Stimulated activated CD4-positive, alpha-beta T cell treated with anti-CD3 and anti-CD28 coated beads, Interleukin-15, amount 100 ng/mL, for 24 hours (primary cell): ENCODE measurements around the gene MTA1.

Source experiments
- DNase-seq: peaks from one replicate; pipeline ENCODE4 v3.0.0-alpha.2; 2020

MTA1 gene

GRCh38 chr14:105490267-105490571, 70.6 kb downstream of the MTA1 start:
- DNase-seq: no peak

- peak; percentile 99 for DNase-seq
Measured at GRCh38 chr14:105490572-105491365, 71.1 kb downstream of the MTA1 start, which contains the start of gene TEDC1. Gene TEDC1 (plus strand): TSS chr14:105491246. CDS start chr14:105491376, 130 bp downstream.

GRCh38 chr14:105491366-105491973, 71.8 kb downstream of the MTA1 start:
- peak; percentile 91 for DNase-seq

- peak; percentile 1 for DNase-seq
Measured at GRCh38 chr14:105492031-105492970, 72.7 kb downstream of the MTA1 start.

- peak; percentile 6 for DNase-seq
Measured at GRCh38 chr14:105492971-105493871, 73.6 kb downstream of the MTA1 start.

GRCh38 chr14:105493921-105494605, 74.4 kb downstream of the MTA1 start:
- peak; percentile 1 for DNase-seq

GRCh38 chr14:105494606-105494929, 74.9 kb downstream of the MTA1 start:
- DNase-seq: no peak

GRCh38 chr14:105495101-105495989, 75.7 kb downstream of the MTA1 start:
- peak; percentile 2 for DNase-seq

- DNase-seq: no peak
Measured at GRCh38 chr14:105495990-105496830, 76.6 kb downstream of the MTA1 start.

- no peak for DNase-seq
Measured at GRCh38 chr14:105496831-105497591, 77.4 kb downstream of the MTA1 start.

- peak; percentile 2 for DNase-seq
Measured at GRCh38 chr14:105497671-105498429, 78.2 kb downstream of the MTA1 start.

GRCh38 chr14:105498430-105499255, 79.0 kb downstream of the MTA1 start:
- no peak for DNase-seq

- no peak for DNase-seq
Measured at GRCh38 chr14:105499256-105500035, 79.8 kb downstream of the MTA1 start.

GRCh38 chr14:105500036-105500725, 80.6 kb downstream of the MTA1 start:
- no peak for DNase-seq

- DNase-seq: no peak
Measured at GRCh38 chr14:105500726-105501101, 81.1 kb downstream of the MTA1 start.
